GM23248 (cell line): ENCODE measurements around the gene ANKS3. TPM values are rescaled to one million over a fixed set of nuclear protein-coding genes. Genes with fewer than 3 reads are reported as not detected.

Experiments used
- DNase-seq: peaks from one replicate; pipeline ENCODE4 v3.0.0-alpha.2; 2015
- H2AFZ ChIP-seq: fragments of 200-600 bp; sonication (generic); 2 replicates; pipeline ENCODE4 v1.6.1; 2016; ENCODE audit warnings: antibody characterized with exemption
- H3F3A ChIP-seq: fragments of 200-600 bp; sonication (generic); 2 replicates; pipeline ENCODE4 v1.6.1; 2016; ENCODE audit warnings: mild to moderate bottlenecking, antibody characterized with exemption, mixed run types; ENCODE audit not compliant: insufficient read depth
- H3K27ac ChIP-seq: fragments of 200-600 bp; sonication (generic); 2 replicates; pipeline ENCODE4 v1.5.1; 2016; ENCODE audit warnings: mild to moderate bottlenecking
- H3K27me3 ChIP-seq: fragments of 200-600 bp; sonication (generic); replicated peaks from 2 replicates; pipeline ENCODE4 v1.6.1; 2016; ENCODE audit warnings: mild to moderate bottlenecking; ENCODE audit not compliant: insufficient read depth
- H3K36me3 ChIP-seq: fragments of 200-600 bp; sonication (generic); 2 replicates; pipeline ENCODE4 v1.6.1; 2016; ENCODE audit warnings: low read depth, mild to moderate bottlenecking
- H3K4me1 ChIP-seq: fragments of 200-600 bp; sonication (generic); 2 replicates; pipeline ENCODE4 v1.6.1; 2016; ENCODE audit warnings: mild to moderate bottlenecking; ENCODE audit not compliant: insufficient read depth
- H3K4me2 ChIP-seq: fragments of 200-600 bp; sonication (generic); one replicate; pipeline ENCODE4 v1.6.1; 2016; ENCODE audit warnings: mild to moderate bottlenecking; ENCODE audit not compliant: unreplicated experiment
- H3K4me3 ChIP-seq: fragments of 200-600 bp; sonication (generic); 2 replicates; pipeline ENCODE4 v1.5.1; 2016; ENCODE audit warnings: mild to moderate bottlenecking
- H3K79me2 ChIP-seq: fragments of 200-600 bp; sonication (generic); 2 replicates; pipeline ENCODE4 v1.6.1; 2016; ENCODE audit warnings: mild to moderate bottlenecking; ENCODE audit not compliant: insufficient read depth
- H3K9ac ChIP-seq: fragments of 200-600 bp; sonication (generic); 2 replicates; pipeline ENCODE4 v1.6.1; 2016; ENCODE audit warnings: mild to moderate bottlenecking
- H3K9me2 ChIP-seq: fragments of 200-600 bp; sonication (generic); 2 replicates; pipeline ENCODE4 v1.6.1; 2016; ENCODE audit warnings: mixed run types, mild to moderate bottlenecking, moderate library complexity; ENCODE audit not compliant: insufficient read depth
- H3K9me3 ChIP-seq: fragments of 200-600 bp; sonication (generic); one replicate; pipeline ENCODE4 v1.6.1; 2017; ENCODE audit warnings: low read depth
- H4K20me1 ChIP-seq: fragments of 200-600 bp; sonication (generic); 2 replicates; pipeline ENCODE4 v1.6.0; 2016; ENCODE audit not compliant: insufficient read depth
- EZH2 ChIP-seq: fragments of 200-600 bp; sonication (generic); IDR thresholded peaks from 2 replicates; pipeline ENCODE4 v1.6.1; 2018; ENCODE audit warnings: antibody characterized with exemption, mild to moderate bottlenecking; ENCODE audit not compliant: insufficient read depth, poor library complexity, severe bottlenecking
- EZH2phosphoT487 ChIP-seq: fragments of 200-600 bp; sonication (generic); IDR thresholded peaks from 2 replicates; pipeline ENCODE4 v1.6.1; 2018; ENCODE audit warnings: antibody characterized with exemption, moderate library complexity, mild to moderate bottlenecking, low read depth; ENCODE audit not compliant: insufficient read depth
- WGBS, 2 experiments: methylation state at CpG; one replicate each; pipeline ENCODE4 v1.1.6; 2015 to 2017; ENCODE audit warnings: low lambda C conversion rate in 2 of 2, low coverage in 1 of 2; ENCODE audit errors: missing lambda C conversion rate in 2 of 2; 5-methylcytosine and 5-hydroxymethylcytosine counted together
- in situ Hi-C: fragments of 300-500 bp; cut with MboI; formaldehyde crosslinking; loops from 2 replicates; pipeline ENCODE4 v1.15.0; 2020
- polyA plus RNA-seq: library from polyadenylated mRNA; unstranded; fragments of >200 nt; fragmentation: Nextera tagmentation; extraction: Ambion mirVana; gene quantifications from 2 replicates; pipeline ENCODE4 v1.2.1, GENCODE V29; 2016
- total RNA-seq: library from RNA; depleted of rRNA; stranded (reverse); fragments of >200 nt; shearing (Covaris generic); gene quantifications from 2 replicates; pipeline ENCODE4 v1.2.3, GENCODE V29; 2014

The ANKS3 gene
- total and polyA plus RNA-seq, 2 experiments from 2014 or later, result 12.8 to 20.0 TPM

- in situ Hi-C loops, result no loop called here
- DNase-seq, result no peak
These were observed 37.7 kb downstream of the ANKS3 start for GRCh38 chr16:4696172-4696904.

DNA sequence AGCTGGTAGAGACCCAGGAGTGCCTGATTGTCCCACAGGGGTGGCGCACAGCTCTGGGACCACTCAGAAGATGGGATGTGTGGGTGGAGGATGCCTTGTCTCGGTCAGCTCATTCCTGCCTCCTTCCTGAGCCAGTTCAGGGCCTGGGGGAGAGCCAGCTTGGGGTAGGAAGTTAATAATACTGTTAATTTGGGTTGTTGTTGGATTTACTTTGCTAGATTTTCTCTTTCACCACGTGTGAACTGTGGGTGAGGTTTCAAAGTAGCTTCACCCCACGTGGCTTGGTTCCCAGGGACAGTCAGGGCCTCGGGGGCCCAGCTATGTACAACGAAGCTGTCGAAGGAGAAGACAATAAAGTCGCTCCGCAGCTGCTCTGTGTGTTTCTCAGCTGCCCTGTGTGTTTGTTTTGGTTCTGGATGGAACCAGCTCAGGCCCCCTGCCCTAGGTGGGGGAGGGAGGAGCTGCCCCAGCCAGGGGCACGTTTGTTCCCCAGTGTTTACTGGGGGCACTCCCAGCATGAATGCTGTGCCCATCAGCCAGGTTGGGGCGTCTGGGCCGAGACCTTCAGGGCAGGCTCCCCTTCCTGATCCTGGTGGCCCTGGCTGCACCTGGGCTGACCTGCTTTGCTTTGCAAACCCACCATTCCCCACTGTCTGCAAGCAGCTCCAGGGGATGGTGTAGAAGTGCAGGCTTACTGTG, 38.4 kb downstream of the ANKS3 start:
- Histone ChIP-seq H3K9ac (peak overlapping the region; percentile 23; the same call in 1 of the 2 replicates), H3K27me3 (no peaks in the 10 kb centered on the region), H3K27ac (peak overlapping the region; percentile 47; the same call in 1 of the 2 replicates), H3K9me2 (no peaks in the 10 kb centered on the region), H3K9me3 (no peaks in the 10 kb centered on the region), H3K79me2 (no peaks in the 10 kb centered on the region), H4K20me1 (no peaks in the 10 kb centered on the region), H3K4me1 (peaks cover 14% of the 10 kb centered on the region), H2AFZ (no peak overlapping the region), H3K4me2 (no peak overlapping the region), H3K4me3 (no peak overlapping the region), H3K36me3 (0 out of 2 replicates have a peak, but pooled peaks cover 3% of the 10 kb centered on the region), H3F3A (0 out of 2 replicates have a peak, but pooled peaks cover 8% of the 10 kb centered on the region)
- DNase-seq, result peak; percentile 38
- TF ChIP-seq EZH2phosphoT487, result no peak
- in situ Hi-C loops, result no loop called here
- 68% methylated on average over 12 of the region's 12 CpGs for WGBS, 2 experiments

More at GRCh38 chr16:4696172-4696904, 37.7 kb downstream of the ANKS3 start:
- H3K27ac ChIP-seq, result no peak overlapping the region
- no peaks in the 10 kb centered on the region for H4K20me1 ChIP-seq
- TF ChIP-seq EZH2, result no peak
- TF ChIP-seq EZH2phosphoT487, result no peak
- 0 out of 2 replicates have a peak, but pooled peaks cover 3% of the 10 kb centered on the region for H3K36me3 ChIP-seq
- H3F3A ChIP-seq, result 0 out of 2 replicates have a peak, but pooled peaks cover 8% of the 10 kb centered on the region
- H3K27me3 ChIP-seq, result no peaks in the 10 kb centered on the region
- H3K4me2 ChIP-seq, result no peak overlapping the region
- H2AFZ ChIP-seq, result no peak overlapping the region
- H3K9me3 ChIP-seq, result no peaks in the 10 kb centered on the region
- peaks cover 14% of the 10 kb centered on the region for H3K4me1 ChIP-seq
- WGBS, 2 experiments, result 51% methylated on average over 19 of the region's 19 CpGs
- H3K9ac ChIP-seq, result no peak overlapping the region
- no peaks in the 10 kb centered on the region for H3K79me2 ChIP-seq
- H3K4me3 ChIP-seq, result no peak overlapping the region
- no peaks in the 10 kb centered on the region for H3K9me2 ChIP-seq

DNA sequence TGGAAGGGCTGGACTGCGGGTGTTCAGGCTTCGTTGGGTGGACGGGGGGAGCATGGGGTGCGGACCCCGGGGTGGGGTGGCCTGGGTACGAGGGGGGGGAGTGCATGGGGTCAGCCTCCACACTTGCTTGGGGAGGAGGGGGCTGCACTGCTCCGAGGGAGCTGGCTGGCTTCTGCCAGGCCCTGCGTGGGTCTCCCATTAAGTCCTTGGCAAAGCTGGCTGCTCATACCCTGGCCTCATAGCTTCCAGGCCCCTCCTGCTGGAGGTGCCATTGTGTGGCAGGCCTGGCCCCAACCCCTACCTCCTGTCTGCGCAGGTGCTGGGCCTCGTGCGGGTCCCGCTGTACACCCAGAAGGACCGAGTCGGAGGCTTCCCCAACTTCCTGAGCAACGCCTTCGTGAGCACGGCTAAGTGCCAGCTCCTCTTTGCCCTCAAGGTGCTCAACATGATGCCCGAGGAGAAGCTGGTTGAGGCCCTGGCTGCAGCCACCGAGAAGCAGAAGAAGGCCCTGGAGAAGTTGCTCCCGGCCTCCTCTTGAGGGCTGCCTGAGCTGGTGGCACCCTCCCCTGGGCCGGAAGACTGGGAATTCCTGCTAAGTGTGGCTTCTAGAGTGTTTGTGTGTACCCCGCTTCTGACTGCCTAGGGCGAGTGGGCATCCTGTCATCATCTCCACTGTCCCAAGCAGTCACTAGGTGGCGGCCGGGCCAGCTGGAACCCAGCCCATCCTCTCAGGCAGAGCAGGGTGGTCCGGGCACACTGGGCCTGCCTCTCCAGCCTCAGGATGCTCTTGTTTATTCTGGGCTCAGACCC, 39.2 kb downstream of the ANKS3 start:
- no peak overlapping the region for H2AFZ ChIP-seq
- H3K9me3 ChIP-seq, result no peaks in the 10 kb centered on the region
- peaks cover 14% of the 10 kb centered on the region for H3K4me1 ChIP-seq
- H3K27me3 ChIP-seq, result no peaks in the 10 kb centered on the region
- in situ Hi-C loops, result no loop called here
- H3K9ac ChIP-seq, result peak overlapping the region; percentile 85
- H3K9me2 ChIP-seq, result no peaks in the 10 kb centered on the region
- 0 out of 2 replicates have a peak, but pooled peaks cover 3% of the 10 kb centered on the region for H3K36me3 ChIP-seq
- H4K20me1 ChIP-seq, result no peaks in the 10 kb centered on the region
- H3K79me2 ChIP-seq, result no peaks in the 10 kb centered on the region
- H3K27ac ChIP-seq, result peak overlapping the region; percentile 47
- H3K4me2 ChIP-seq, result peak overlapping the region; percentile 68
- peak; percentile 44 for DNase-seq
- peak overlapping the region; percentile 81 for H3K4me3 ChIP-seq
- TF ChIP-seq EZH2phosphoT487 (no peak), EZH2 (no peak)
- 0 out of 2 replicates have a peak, but pooled peaks cover 8% of the 10 kb centered on the region for H3F3A ChIP-seq
- WGBS, 2 experiments, result 47 to 61% methylated on average over 19 to 26 of the region's 26 CpGs

DNA sequence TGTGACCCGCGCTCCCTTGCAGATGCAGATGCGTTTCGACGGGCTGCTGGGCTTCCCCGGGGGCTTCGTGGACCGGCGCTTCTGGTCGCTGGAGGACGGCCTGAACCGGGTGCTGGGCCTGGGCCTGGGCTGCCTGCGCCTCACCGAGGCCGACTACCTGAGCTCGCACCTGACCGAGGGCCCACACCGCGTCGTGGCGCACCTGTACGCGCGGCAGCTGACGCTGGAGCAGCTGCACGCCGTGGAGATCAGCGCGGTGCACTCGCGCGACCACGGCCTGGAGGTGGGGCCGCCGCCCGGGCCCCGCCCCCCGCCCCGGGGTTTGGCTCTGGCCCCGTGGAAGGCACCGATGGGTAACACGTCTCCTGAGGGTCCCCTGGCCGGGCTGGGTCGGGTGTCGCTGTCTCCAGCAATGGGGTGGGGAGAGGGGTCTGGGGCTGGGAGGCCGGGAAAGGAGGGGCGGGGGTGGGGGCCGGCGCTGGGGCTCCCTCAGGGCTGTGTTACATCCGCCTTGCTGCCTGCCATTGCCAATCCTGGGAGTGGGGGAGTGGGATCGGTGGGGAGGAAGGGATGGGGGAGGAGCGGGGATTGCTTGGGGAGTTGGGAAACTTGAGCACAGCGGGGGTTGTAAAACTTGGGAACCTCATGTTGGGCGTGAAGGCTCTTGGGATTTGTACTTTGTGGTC, 40.0 kb downstream of the ANKS3 start:
- no peaks in the 10 kb centered on the region for H3K27me3 ChIP-seq
- DNase-seq, result peak; percentile 62
- 0 out of 2 replicates have a peak, but pooled peaks cover 8% of the 10 kb centered on the region for H3F3A ChIP-seq
- H4K20me1 ChIP-seq, result no peaks in the 10 kb centered on the region
- no peaks in the 10 kb centered on the region for H3K9me3 ChIP-seq
- peak overlapping the region; percentile 68 for H3K4me2 ChIP-seq
- 0 to 2% methylated on average over 15 to 52 of the region's 54 CpGs for WGBS, 2 experiments
- peaks cover 14% of the 10 kb centered on the region for H3K4me1 ChIP-seq
- no peaks in the 10 kb centered on the region for H3K79me2 ChIP-seq
- no peaks in the 10 kb centered on the region for H3K9me2 ChIP-seq
- H3K4me3 ChIP-seq, result peak overlapping the region; percentile 81
- no peak for TF ChIP-seq EZH2phosphoT487
- TF ChIP-seq EZH2, result no peak
- H3K9ac ChIP-seq, result peak overlapping the region; percentile 85
- H3K36me3 ChIP-seq, result 0 out of 2 replicates have a peak, but pooled peaks cover 3% of the 10 kb centered on the region
- peak overlapping the region; percentile 70 for H2AFZ ChIP-seq
- in situ Hi-C loops, result no loop called here
- H3K27ac ChIP-seq, result peak overlapping the region; percentile 47
